ENCODE measurements around the gene KIAA1549. TPM values are rescaled to one million over a fixed set of nuclear protein-coding genes. Genes with fewer than 3 reads are reported as not detected.

KIAA1549 gene
- total RNA-seq, 1 donor from 2014 or later, result 5.7 TPM

DNA sequence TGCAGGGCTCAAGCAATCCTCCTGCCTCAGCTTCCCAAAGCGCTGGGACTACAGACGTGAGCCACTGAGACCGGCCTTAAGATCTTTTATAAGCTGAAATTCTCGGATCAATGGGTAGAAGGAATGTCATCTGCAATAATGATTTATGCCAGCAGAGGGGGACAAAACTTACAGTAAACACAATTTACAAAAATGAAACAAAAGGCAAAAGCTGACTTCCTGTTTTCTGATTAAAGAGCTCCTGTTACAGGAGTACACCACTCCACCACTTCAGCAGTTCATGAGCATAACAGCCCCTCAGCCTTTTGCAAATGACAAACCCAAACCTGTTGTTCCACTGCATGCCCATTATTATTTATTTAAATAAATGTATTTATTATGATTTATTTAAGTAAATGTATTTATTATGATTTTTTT lies 94.7 kb downstream of the KIAA1549 start:
- Histone ChIP-seq H3K27ac (no peak overlapping the region), H3K4me1 (peaks cover 5% of the 10 kb centered on the region), H3K4me3 (no peak overlapping the region), H3K9me3 (no peaks in the 10 kb centered on the region), H3K27me3 (no peaks in the 10 kb centered on the region), H3K36me3 (no peaks in the 10 kb centered on the region)
- peak; percentile 85 for ATAC-seq
- no peak for DNase-seq
- intact Hi-C loops (cut with DNase I), result loop anchor here (10.0 kb wide), 1 partner anchor 188 kb away; no protein-coding TSS in a partner anchor
- TF ChIP-seq, protein P1, sequence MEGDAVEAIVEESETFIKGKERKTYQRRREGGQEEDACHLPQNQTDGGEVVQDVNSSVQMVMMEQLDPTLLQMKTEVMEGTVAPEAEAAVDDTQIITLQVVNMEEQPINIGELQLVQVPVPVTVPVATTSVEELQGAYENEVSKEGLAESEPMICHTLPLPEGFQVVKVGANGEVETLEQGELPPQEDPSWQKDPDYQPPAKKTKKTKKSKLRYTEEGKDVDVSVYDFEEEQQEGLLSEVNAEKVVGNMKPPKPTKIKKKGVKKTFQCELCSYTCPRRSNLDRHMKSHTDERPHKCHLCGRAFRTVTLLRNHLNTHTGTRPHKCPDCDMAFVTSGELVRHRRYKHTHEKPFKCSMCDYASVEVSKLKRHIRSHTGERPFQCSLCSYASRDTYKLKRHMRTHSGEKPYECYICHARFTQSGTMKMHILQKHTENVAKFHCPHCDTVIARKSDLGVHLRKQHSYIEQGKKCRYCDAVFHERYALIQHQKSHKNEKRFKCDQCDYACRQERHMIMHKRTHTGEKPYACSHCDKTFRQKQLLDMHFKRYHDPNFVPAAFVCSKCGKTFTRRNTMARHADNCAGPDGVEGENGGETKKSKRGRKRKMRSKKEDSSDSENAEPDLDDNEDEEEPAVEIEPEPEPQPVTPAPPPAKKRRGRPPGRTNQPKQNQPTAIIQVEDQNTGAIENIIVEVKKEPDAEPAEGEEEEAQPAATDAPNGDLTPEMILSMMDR (IDR thresholded peaks at IDR 0.05), result peak; percentile 68

DNA sequence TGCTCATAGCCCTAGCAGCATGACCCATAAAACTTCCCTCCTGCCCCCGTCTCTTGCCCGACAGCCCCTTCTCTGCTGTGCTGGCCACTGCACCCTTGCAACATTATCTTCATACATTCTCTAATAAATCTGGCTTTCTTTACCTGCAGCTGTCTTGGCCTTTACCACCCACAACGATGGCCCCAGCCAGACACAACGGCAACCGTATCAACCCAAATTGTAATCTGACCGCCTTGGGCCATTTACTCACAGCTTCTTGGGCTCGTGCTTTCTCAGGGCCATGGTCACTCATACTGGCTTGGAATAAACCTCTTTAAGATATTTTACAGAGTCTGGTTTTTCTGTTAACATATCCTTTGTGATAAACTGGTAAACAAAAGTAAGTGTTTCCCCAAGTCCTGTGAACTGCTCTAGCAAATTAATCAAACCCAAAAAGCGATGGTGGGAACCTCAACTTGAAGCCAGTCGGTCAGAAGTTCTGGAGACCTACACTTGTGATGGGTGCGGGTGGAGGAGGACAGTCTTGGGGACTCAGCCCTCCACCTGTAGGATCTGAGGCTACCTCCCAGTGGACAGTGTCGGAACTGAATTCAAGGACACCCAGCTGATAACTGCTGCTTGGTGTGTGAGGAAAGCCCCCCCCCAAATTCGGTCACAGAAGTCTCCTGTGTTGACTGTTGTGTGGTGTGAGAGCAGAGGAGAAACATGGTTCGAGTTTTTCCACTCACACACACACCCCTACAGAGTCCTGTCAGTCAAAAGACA lies 95.6 kb downstream of the KIAA1549 start:
- DNase-seq, result no peak
- Histone ChIP-seq H3K4me1 (peaks cover 5% of the 10 kb centered on the region), H3K4me3 (no peak overlapping the region), H3K36me3 (no peaks in the 10 kb centered on the region), H3K27me3 (no peaks in the 10 kb centered on the region), H3K27ac (no peak overlapping the region), H3K9me3 (no peaks in the 10 kb centered on the region)
- TF ChIP-seq, protein P1 (IDR thresholded peaks at IDR 0.05), result no peak
- intact Hi-C loops (cut with DNase I), result loop anchor here (10.0 kb wide), 1 partner anchor 189 kb away; no protein-coding TSS in a partner anchor
- ATAC-seq, result no peak

DNA sequence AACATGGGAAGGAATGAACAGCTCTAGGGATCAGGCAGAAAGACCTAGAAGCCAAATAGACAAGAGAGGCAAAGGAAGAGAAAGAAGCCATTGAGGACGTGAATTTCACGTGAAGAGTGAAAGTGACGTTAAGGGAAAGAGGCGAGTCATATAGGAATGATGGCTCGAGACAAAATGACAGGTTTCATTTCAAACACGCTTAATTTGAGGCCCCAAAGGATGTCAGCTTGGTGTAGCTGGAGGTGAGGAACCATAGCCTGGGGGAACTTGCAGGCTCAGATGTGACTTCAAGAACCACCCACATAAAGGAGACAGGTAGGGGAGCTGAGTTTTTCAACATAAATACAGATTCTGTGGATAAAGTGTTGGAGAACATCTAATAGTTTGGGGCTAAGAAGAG lies 98.9 kb downstream of the KIAA1549 start:
- Histone ChIP-seq H3K36me3 (no peaks in the 10 kb centered on the region), H3K9me3 (no peaks in the 10 kb centered on the region), H3K27ac (no peak overlapping the region), H3K4me1 (peaks cover 5% of the 10 kb centered on the region), H3K27me3 (no peaks in the 10 kb centered on the region), H3K4me3 (no peak overlapping the region)
- no peak for DNase-seq
- intact Hi-C loops (cut with DNase I), result loop anchor here (10.0 kb wide), 1 partner anchor 193 kb away; no protein-coding TSS in a partner anchor
- TF ChIP-seq, protein P1 (IDR thresholded peaks at IDR 0.05), result no peak
- no peak for ATAC-seq

DNA sequence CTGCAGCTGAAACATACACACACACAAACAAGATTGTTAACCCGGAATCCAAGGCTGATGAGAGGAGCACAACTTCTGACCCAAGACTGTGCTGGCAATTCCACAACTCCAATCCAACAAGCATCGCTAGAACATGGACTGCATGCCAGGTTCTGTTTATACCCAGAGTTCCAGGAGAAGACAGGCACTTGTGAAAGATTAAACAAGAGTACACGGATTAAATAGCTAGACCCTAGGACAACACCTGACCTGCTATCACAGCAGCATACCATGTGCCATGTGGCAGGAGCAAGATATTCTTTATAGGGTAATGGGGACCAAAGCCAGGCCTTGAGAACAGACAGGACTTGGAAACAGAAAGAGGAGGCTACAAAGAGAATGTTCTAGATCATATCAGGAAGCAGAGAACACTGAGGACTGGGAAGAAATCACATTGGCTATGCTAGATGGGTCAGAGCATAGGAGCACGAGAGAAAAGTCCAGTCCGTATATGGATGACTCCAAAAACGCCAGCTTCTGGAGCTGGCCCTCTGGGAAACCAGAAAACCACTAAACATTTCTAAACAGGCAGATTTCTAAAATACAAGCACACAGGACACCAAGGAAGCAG lies 99.5 kb downstream of the KIAA1549 start:
- intact Hi-C loops (cut with DNase I), result loop anchor here (10.0 kb wide), 1 partner anchor 193 kb away; no protein-coding TSS in a partner anchor
- Histone ChIP-seq H3K27ac (no peak overlapping the region), H3K9me3 (no peaks in the 10 kb centered on the region)

DNA sequence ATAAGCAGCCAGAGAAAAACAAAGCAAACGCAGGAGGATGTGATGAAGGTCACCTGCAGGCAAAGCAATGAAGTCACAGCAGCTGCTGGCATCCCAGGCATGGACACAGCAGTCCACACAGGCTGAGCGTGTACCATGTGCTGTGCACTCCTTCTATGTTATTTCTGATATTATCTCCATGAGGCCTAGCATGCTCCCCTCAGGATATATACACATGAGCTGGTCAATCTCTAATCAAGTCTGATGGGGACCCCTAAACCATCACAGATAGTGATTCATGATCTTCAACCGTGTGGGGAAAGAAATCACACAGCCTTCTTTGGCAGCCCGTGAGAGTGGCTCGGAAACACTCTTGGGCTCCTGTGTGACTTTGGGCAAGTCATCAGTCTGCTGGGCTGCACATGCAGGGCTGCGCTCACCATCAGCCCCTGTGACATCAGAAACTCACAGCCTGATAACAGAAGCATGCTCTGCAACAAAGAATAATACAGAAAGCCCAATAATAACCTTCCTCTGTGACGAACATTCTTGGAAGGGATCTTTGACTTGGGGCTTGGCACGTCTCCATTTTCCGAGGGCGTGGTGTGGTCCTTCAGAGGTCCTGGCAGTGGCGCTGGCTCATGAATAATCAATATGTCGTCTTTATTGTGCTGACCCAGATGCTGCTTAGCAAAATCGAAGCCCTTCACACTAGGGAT lies 100.2 kb downstream of the KIAA1549 start:
- no peaks in the 10 kb centered on the region for H3K36me3 ChIP-seq
- TF ChIP-seq, protein P1 (IDR thresholded peaks at IDR 0.05), result no peak
- ATAC-seq (no peak), DNase-seq (no peak)
- H3K9me3 ChIP-seq, result no peaks in the 10 kb centered on the region
- intact Hi-C loops (cut with DNase I), result loop anchor here (10.0 kb wide), 1 partner anchor 194 kb away; no protein-coding TSS in a partner anchor
- no peaks in the 10 kb centered on the region for H3K4me1 ChIP-seq
- H3K27ac ChIP-seq, result no peak overlapping the region
- H3K4me3 ChIP-seq, result no peak overlapping the region
- H3K27me3 ChIP-seq, result no peaks in the 10 kb centered on the region

More for the DNA sequence above, 99.5 kb downstream of the KIAA1549 start:
- Histone ChIP-seq H3K4me1 (peaks cover 5% of the 10 kb centered on the region), H3K27me3 (no peaks in the 10 kb centered on the region), H3K4me3 (no peak overlapping the region), H3K36me3 (no peaks in the 10 kb centered on the region)
- ATAC-seq (no peak), DNase-seq (no peak)
- TF ChIP-seq, protein P1 (IDR thresholded peaks at IDR 0.05), result no peak

Data from upper lobe of right lung (tissue), 1 donor.